H1 (cell line): ENCODE data around the gene CD3D. TPM values are rescaled to one million over a fixed set of nuclear protein-coding genes. Genes with fewer than 3 reads are reported as not detected.

Experiments used
- CTCF ChIA-PET: fragments of 300-600 bp; sonication (Branson Sonifier 250); formaldehyde crosslinking; loops from one replicate; lab custom pipeline; 2021; ENCODE audit not compliant: partially characterized antibody; lab: Charles Lee
- POLR2A ChIA-PET: fragments of 300-600 bp; sonication (Branson Sonifier 250); formaldehyde crosslinking; loops from one replicate; lab custom pipeline; 2021; ENCODE audit warnings: inconsistent platforms; ENCODE audit not compliant: partially characterized antibody; lab: Charles Lee
- DNase-seq, 2 experiments: peaks; one replicate each; pipeline versions ENCODE4 v3.0.0 to v3.0.0-alpha.2; 2010 to 2022; ENCODE audit warnings: low spot score in 2 of 2, low read depth in 1 of 2, mixed read lengths in 1 of 2
- FAIRE-seq: peaks from 2 replicates; lab custom pipeline; 2011; peaks lifted over from hg19 to GRCh38; lab: Jason Lieb, UNC
- H2AFZ ChIP-seq: 2 replicates; pipeline ENCODE4 v1.8.1; 2012; ENCODE audit warnings: low read length, inconsistent platforms
- H2AK5ac ChIP-seq: 2 replicates; pipeline ENCODE4 v1.6.1; 2013; ENCODE audit warnings: low read depth, low read length
- H2BK120ac ChIP-seq: replicated peaks from 2 replicates; pipeline ENCODE3; 2013; ENCODE audit warnings: low read depth, low read length, inconsistent platforms
- H2BK12ac ChIP-seq: 2 replicates; pipeline ENCODE4 v1.6.1; 2013; ENCODE audit warnings: low read depth, low read length
- H2BK15ac ChIP-seq: 2 replicates; pipeline ENCODE4 v1.6.1; 2013; ENCODE audit warnings: low read length
- H2BK20ac ChIP-seq: 2 replicates; pipeline ENCODE4 v1.6.1; 2013; ENCODE audit warnings: low read length
- H2BK5ac ChIP-seq: 2 replicates; pipeline ENCODE4 v1.6.1; 2013; ENCODE audit warnings: low read depth, low read length
- H3K14ac ChIP-seq: 2 replicates; pipeline ENCODE4 v1.6.1; 2013; ENCODE audit warnings: inconsistent platforms; ENCODE audit not compliant: insufficient read length
- H3K18ac ChIP-seq: 2 replicates; pipeline ENCODE4 v1.6.1; 2013; ENCODE audit warnings: low read length; ENCODE audit errors: extremely low read depth
- H3K23ac ChIP-seq: 2 replicates; pipeline ENCODE4 v1.6.1; 2013; ENCODE audit warnings: inconsistent platforms; ENCODE audit not compliant: insufficient read length
- H3K23me2 ChIP-seq: 2 replicates; pipeline ENCODE4 v1.6.1; 2013; ENCODE audit warnings: low read depth, low read length
- H3K27ac ChIP-seq: 2 replicates; pipeline ENCODE4 v1.6.1; 2011; ENCODE audit warnings: low read depth, low read length, inconsistent platforms
- H3K27me3 ChIP-seq, 4 experiments: replicated peaks in 1 of 4; 1 replicate in 1 of 4; 2 replicates in 3 of 4; pipeline versions ENCODE4 v1.6.1 to v1.8.1; 2011 to 2013; ENCODE audit warnings: low read length in 3 of 4, mild to moderate bottlenecking in 3 of 4, inconsistent platforms in 2 of 4, mixed read lengths in 2 of 4, moderate library complexity in 1 of 4; ENCODE audit not compliant: control insufficient read depth in 3 of 4, insufficient read depth in 3 of 4; ENCODE audit errors: extremely low read depth in 1 of 4
- H3K36me3 ChIP-seq, 4 experiments: 2 replicates each; pipeline versions ENCODE4 v1.6.1 to v1.8.1; 2011 to 2013; ENCODE audit warnings: mild to moderate bottlenecking in 4 of 4, low read length in 3 of 4, moderate library complexity in 2 of 4, control low read depth in 1 of 4, inconsistent platforms in 1 of 4; ENCODE audit not compliant: insufficient read depth in 4 of 4, control insufficient read depth in 2 of 4
- H3K4ac ChIP-seq: replicated peaks from 2 replicates; pipeline ENCODE3; 2013; ENCODE audit warnings: low read length, low read depth, mixed read lengths, inconsistent platforms; ENCODE audit not compliant: insufficient read length
- H3K4me1 ChIP-seq, 4 experiments: replicated peaks in 1 of 4; 1 replicate in 1 of 4; 2 replicates in 3 of 4; pipeline versions ENCODE4 v1.6.1 to v1.8.1; 2011 to 2013; ENCODE audit warnings: low read length in 3 of 4, inconsistent platforms in 2 of 4, mixed read lengths in 1 of 4; ENCODE audit not compliant: insufficient read depth in 4 of 4, control insufficient read depth in 3 of 4
- H3K4me2 ChIP-seq, 2 experiments: 2 replicates each; pipeline versions ENCODE4 v1.6.1 to v1.8.1; 2011 to 2013; ENCODE audit warnings: low read depth in 2 of 2, low read length in 2 of 2, control low read depth in 1 of 2, inconsistent platforms in 1 of 2, mild to moderate bottlenecking in 1 of 2; ENCODE audit not compliant: insufficient read depth in 1 of 2
- H3K4me3 ChIP-seq, 4 experiments: fragments of 200-600, 300-600 bp in 1 of 4; sonication (generic), shearing (Covaris generic), sonication (Bioruptor Twin) in 1 of 4; 2 replicates each; pipeline versions ENCODE4 v1.5.1 to v1.8.1; 2011 to 2016; ENCODE audit warnings: low read length in 4 of 4, low read depth in 3 of 4, control low read depth in 2 of 4, inconsistent platforms in 2 of 4, mild to moderate bottlenecking in 2 of 4, mixed read lengths in 1 of 4, moderate library complexity in 1 of 4; ENCODE audit not compliant: insufficient read depth in 2 of 4; ENCODE audit errors: extremely low read depth in 1 of 4
- H3K56ac ChIP-seq: replicated peaks from 2 replicates; pipeline ENCODE3; 2013; ENCODE audit warnings: low read depth, mild to moderate bottlenecking, mixed read lengths, low read length, inconsistent platforms; ENCODE audit not compliant: insufficient read length
- H3K79me1 ChIP-seq: 2 replicates; pipeline ENCODE4 v1.6.1; 2013; ENCODE audit warnings: low read depth, low read length, control low read depth
- H3K79me2 ChIP-seq, 2 experiments: 2 replicates each; pipeline versions ENCODE4 v1.6.1 to v1.8.1; 2012 to 2013; ENCODE audit warnings: low read length in 2 of 2, mild to moderate bottlenecking in 2 of 2, inconsistent platforms in 1 of 2; ENCODE audit not compliant: insufficient read depth in 2 of 2, control insufficient read depth in 1 of 2
- H3K9ac ChIP-seq, 4 experiments: replicated peaks in 1 of 4; 1 replicate in 1 of 4; 2 replicates in 3 of 4; pipeline versions ENCODE4 v1.6.1 to v1.8.1; 2011 to 2013; ENCODE audit warnings: low read depth in 3 of 4, low read length in 3 of 4, control low read depth in 2 of 4, mild to moderate bottlenecking in 2 of 4, moderate library complexity in 2 of 4, inconsistent platforms in 1 of 4; ENCODE audit errors: extremely low read depth in 1 of 4
- H3K9me3 ChIP-seq, 2 experiments: 2 replicates each; pipeline versions ENCODE4 v1.6.1 to v1.8.1; 2012 to 2013; ENCODE audit warnings: mild to moderate bottlenecking in 2 of 2, moderate library complexity in 2 of 2, control low read depth in 1 of 2, inconsistent platforms in 1 of 2, low read depth in 1 of 2, low read length in 1 of 2, mixed read lengths in 1 of 2; ENCODE audit not compliant: insufficient read depth in 2 of 2
- H4K20me1 ChIP-seq, 2 experiments: replicated peaks in 1 of 2; 2 replicates each; pipeline versions ENCODE3 to v1.8.1; 2011 to 2013; ENCODE audit warnings: inconsistent platforms in 2 of 2, low read length in 2 of 2, mild to moderate bottlenecking in 1 of 2; ENCODE audit not compliant: insufficient read depth in 2 of 2, control insufficient read depth in 1 of 2
- H4K5ac ChIP-seq: 2 replicates; pipeline ENCODE4 v1.6.1; 2013; ENCODE audit warnings: low read length, low read depth, mixed read lengths, inconsistent platforms; ENCODE audit not compliant: insufficient read length
- H4K8ac ChIP-seq: 2 replicates; pipeline ENCODE4 v1.8.0; 2013; ENCODE audit warnings: mild to moderate bottlenecking, moderate library complexity, low read length, inconsistent platforms; ENCODE audit not compliant: insufficient read depth; ENCODE audit errors: extremely low read depth
- H4K91ac ChIP-seq: replicated peaks from 2 replicates; pipeline ENCODE3; 2013; ENCODE audit warnings: low read length, mixed read lengths, inconsistent platforms; ENCODE audit not compliant: insufficient read length
- CBX5 ChIP-seq: fragments of 300-800, 300-1000 bp; sonication (generic); IDR thresholded peaks from 2 replicates; pipeline ENCODE4 v1.7.1; 2016; ENCODE audit warnings: antibody characterized with exemption, low read length, low read depth
- CEBPB ChIP-seq: IDR thresholded peaks from 2 replicates; pipeline ENCODE4 v1.6.1; 2012; ENCODE audit warnings: low read depth, low read length
- HDAC2 ChIP-seq, 2 experiments: fragments of 300-600 bp in 1 of 2; sonication (generic) in 1 of 2; IDR thresholded peaks; 2 replicates each; pipeline ENCODE4 v1.6.1; 2011 to 2012; ENCODE audit warnings: low read depth in 2 of 2, low read length in 2 of 2, mild to moderate bottlenecking in 2 of 2, moderate library complexity in 2 of 2, borderline replicate concordance in 1 of 2, inconsistent platforms in 1 of 2
- NRF1 ChIP-seq: IDR thresholded peaks from 2 replicates; pipeline ENCODE4 v1.6.1; 2011; ENCODE audit warnings: mild to moderate bottlenecking, low read depth, low read length, improper control_type of control experiment
- POLR2AphosphoS5 ChIP-seq: IDR thresholded peaks from 2 replicates; pipeline ENCODE4 v1.6.1; 2011; ENCODE audit warnings: low read depth, low read length
- POU5F1 ChIP-seq: IDR thresholded peaks from 2 replicates; pipeline ENCODE4 v1.6.1; 2011; ENCODE audit warnings: low read depth, mild to moderate bottlenecking, low read length, moderate library complexity
- RBBP5 ChIP-seq: IDR thresholded peaks from 2 replicates; pipeline ENCODE4 v1.7.1; 2012; ENCODE audit warnings: low read depth, mild to moderate bottlenecking, inconsistent platforms, low read length, moderate library complexity, borderline replicate concordance
- SP4 ChIP-seq: IDR thresholded peaks from 2 replicates; pipeline ENCODE4 v1.6.1; 2012; ENCODE audit warnings: low read length, inconsistent platforms
- TAF7 ChIP-seq: optimal IDR thresholded peaks from 2 replicates; pipeline ENCODE3; 2011; ENCODE audit warnings: low read depth, mild to moderate bottlenecking, inconsistent platforms, low read length, moderate library complexity, borderline replicate concordance
- WGBS, 2 experiments: shearing (Covaris generic) in 1 of 2; methylation state at CpG; one replicate each; pipeline versions ENCODE4 v1.1.6 to v1.1.7; 2013 to 2015; ENCODE audit warnings: low lambda C conversion rate in 2 of 2, mixed read lengths in 2 of 2, inconsistent platforms in 1 of 2, low coverage in 1 of 2, missing lambda C conversion rate in 1 of 2; ENCODE audit not compliant: insufficient replicate concordance in 2 of 2, insufficient coverage in 1 of 2, insufficient read length in 1 of 2; ENCODE audit errors: extremely low coverage in 1 of 2, missing lambda C conversion rate in 1 of 2; 5-methylcytosine and 5-hydroxymethylcytosine counted together
- polyA plus RNA-seq, 7 experiments: library from polyadenylated mRNA; depleted of rRNA in 3 of 7; stranded (reverse) in 5 of 7; unstranded in 2 of 7; fragments of >200 nt in 5 of 7; fragments of 200-250 nt in 2 of 7; gene quantifications; 1 replicate in 5 of 7; 2 replicates in 1 of 7; 4 replicates in 1 of 7; pipeline versions ENCODE4 v1.2.1 to v1.2.3, GENCODE V29; 2011 to 2013; ENCODE audit warnings: missing spikeins in 2 of 7, mixed read lengths in 2 of 7
- total RNA-seq: library from RNA; stranded (reverse); fragmentation: NEBNext Ultra II Directional; extraction: Animal tissue kit (Norgen Biotek cat#: 25700); gene quantifications from 2 replicates; pipeline ENCODE4 v1.2.1, GENCODE V29; 2021
- TF ChIP-seq, protein P1 (sequence below): IDR thresholded peaks from 2 replicates; pipeline ENCODE4 v1.6.1; 2012; ENCODE audit warnings: low read length, inconsistent platforms
- TF ChIP-seq, protein P2 (sequence below): IDR thresholded peaks from 2 replicates; pipeline ENCODE4 v1.6.1; 2012; ENCODE audit warnings: inconsistent platforms

CD3D gene
- total and polyA plus RNA-seq, 2 of the 8 experiments (the other 6 are each of a cell fraction or from before 2014, with no cell fraction given) = not detected

DNA sequence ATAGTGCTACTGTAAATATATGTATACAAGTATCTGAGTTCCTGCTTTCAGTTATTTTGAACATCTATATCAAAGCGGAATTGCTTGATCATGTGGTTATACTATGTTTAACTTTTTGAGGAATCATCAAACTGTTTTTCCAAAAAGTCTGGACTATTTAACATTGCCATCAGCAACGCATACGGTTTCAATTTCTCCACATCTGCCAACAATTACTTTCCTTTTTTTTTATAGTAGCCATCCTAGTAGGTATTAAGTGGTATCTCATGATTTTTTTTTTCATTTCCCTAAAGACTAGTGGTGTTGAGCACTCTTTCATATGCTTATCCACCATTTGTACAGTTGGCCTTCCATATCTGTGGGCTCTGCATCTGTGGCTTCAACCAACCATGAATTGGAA, 15.6 kb upstream of the CD3D start:
- Histone ChIP-seq H3K79me1 (peaks cover 2% of the 10 kb centered on the region; the same call in 1 of the 2 replicates), H3K18ac (no peak overlapping the region), H3K23me2 (peaks cover 5% of the 10 kb centered on the region), H2BK20ac (no peak overlapping the region), H3K9me3 (peaks cover 0 to 3% of the 10 kb centered on the region in 2 experiments; a peak in 1 of 4 replicates), H2AFZ (no peak overlapping the region), H2BK5ac (no peak overlapping the region), H4K5ac (no peak overlapping the region), H3K27ac (no peak overlapping the region), H3K4me1 (peaks cover 0 to 4% (median 2%) of the 10 kb centered on the region in 4 experiments; a peak in 2 of 7 replicates), H3K36me3 (no peaks in the 10 kb centered on the region), H2BK120ac (no peak overlapping the region), H4K20me1 (no peaks in the 10 kb centered on the region), H3K27me3 (no peaks in the 10 kb centered on the region; a peak in 1 of 7 replicates), H2BK12ac (no peak overlapping the region), H2AK5ac (no peak overlapping the region), H3K23ac (no peak overlapping the region), H2BK15ac (no peak overlapping the region), H3K4ac (no peak overlapping the region), H3K4me2 (no peak overlapping the region), H3K9ac (no peak overlapping the region), H4K91ac (no peak overlapping the region), H3K4me3 (no peak overlapping the region), H3K14ac (no peak overlapping the region), H3K56ac (no peak overlapping the region), H4K8ac (no peak overlapping the region), H3K79me2 (peaks cover 0 to 26% of the 10 kb centered on the region in 2 experiments; a peak in 3 of 4 replicates)
- TF ChIP-seq, protein P1, sequence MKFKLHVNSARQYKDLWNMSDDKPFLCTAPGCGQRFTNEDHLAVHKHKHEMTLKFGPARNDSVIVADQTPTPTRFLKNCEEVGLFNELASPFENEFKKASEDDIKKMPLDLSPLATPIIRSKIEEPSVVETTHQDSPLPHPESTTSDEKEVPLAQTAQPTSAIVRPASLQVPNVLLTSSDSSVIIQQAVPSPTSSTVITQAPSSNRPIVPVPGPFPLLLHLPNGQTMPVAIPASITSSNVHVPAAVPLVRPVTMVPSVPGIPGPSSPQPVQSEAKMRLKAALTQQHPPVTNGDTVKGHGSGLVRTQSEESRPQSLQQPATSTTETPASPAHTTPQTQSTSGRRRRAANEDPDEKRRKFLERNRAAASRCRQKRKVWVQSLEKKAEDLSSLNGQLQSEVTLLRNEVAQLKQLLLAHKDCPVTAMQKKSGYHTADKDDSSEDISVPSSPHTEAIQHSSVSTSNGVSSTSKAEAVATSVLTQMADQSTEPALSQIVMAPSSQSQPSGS = no peak
- TF ChIP-seq TAF7 = no peak
- TF ChIP-seq POLR2AphosphoS5 = no peak
- no peak for TF ChIP-seq POU5F1
- no peak for TF ChIP-seq SP4
- no peak for TF ChIP-seq CEBPB
- no peak for TF ChIP-seq RBBP5
- TF ChIP-seq, protein P2, sequence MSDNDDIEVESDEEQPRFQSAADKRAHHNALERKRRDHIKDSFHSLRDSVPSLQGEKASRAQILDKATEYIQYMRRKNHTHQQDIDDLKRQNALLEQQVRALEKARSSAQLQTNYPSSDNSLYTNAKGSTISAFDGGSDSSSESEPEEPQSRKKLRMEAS = no peak
- no peak for TF ChIP-seq HDAC2 (IDR thresholded peaks at IDR 0.05; ENCODE audit: borderline replicate concordance in 1 of 2, low read depth in 2 of 2, low read length in 2 of 2)
- no peak for TF ChIP-seq NRF1
- no peak for TF ChIP-seq CBX5
- CTCF ChIA-PET = no interaction called here
- WGBS, 2 experiments = 85% methylated on average over 3 of the region's 3 CpGs; no CpG with 5 or more reads in 1 of the 2 experiments
- POLR2A ChIA-PET = no interaction called here
- FAIRE-seq (no peak), DNase-seq (no peak)
